Upper lobe of left lung (tissue), 4 donors: ENCODE data around the gene ENDOV.

ENCODE experiments used
- CTCF ChIP-seq, 6 experiments: fragments of 450-650 bp in 4 of 6; fragments of 200-600 bp in 2 of 6; sonication (generic) in 2 of 6; IDR thresholded peaks; one replicate each; pipeline ENCODE4 v1.5.1; 2016 to 2019; ENCODE audit warnings: antibody characterized with exemption in 6 of 6
- POLR2A ChIP-seq, 4 donors: fragments of 450-650 bp; IDR thresholded peaks; one replicate each; pipeline ENCODE4 v1.5.1; 2016 to 2017; ENCODE audit warnings: antibody characterized with exemption in 4 of 4, mild to moderate bottlenecking in 2 of 4

DNA sequence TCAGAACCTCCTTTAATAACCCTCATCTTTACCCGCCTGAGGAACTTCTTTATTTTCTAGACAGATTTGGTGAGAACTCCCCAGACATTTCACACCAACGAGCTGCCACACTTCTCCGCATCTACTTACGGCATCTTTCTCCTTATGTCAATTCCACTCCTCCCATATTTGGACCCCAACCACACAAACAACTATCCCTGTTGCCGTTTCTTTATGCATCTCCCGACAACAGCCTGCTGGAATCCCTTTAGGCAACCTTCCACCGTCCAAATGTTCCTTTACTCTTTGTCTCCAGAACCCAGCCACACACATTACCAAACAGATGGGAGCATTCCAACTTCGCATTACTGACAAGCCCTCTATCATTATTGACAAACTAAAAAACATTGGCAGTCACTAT is 8.8 kb upstream of the ENDOV start:
- TF ChIP-seq POLR2A (IDR thresholded peaks at IDR 0.05): no peak
- no peak for TF ChIP-seq CTCF (IDR thresholded peaks at IDR 0.05)
